SHP77 treated with DMSO at 0.1 percent for 48 hours (cell line): ENCODE measurements around the gene ATP13A1.
"Not testable (repeated sequence)": the region's sequence is repeated elsewhere in the genome, so short reads cannot be mapped to it uniquely, and the experiment has no call there.

Experiments
- DNase-seq: peaks from one replicate; lab custom pipeline; 2025; lab: John Stamatoyannopoulos, UW

The ATP13A1 gene

GRCh38 chr19:19663256-19664120 is at the start of gene ATP13A1:
Gene ATP13A1 (minus strand): TSS chr19:19663676. CDS start chr19:19663666, 10 bp downstream.
- DNase-seq: peak; percentile 87

- DNase-seq: no peak
These were observed 48.7 kb upstream of the ATP13A1 start for GRCh38 chr19:19711934-19712828.

- DNase-seq: no peak
These were observed 47.9 kb upstream of the ATP13A1 start for GRCh38 chr19:19711306-19711933.

- no peak for DNase-seq
These were observed 47.0 kb upstream of the ATP13A1 start for GRCh38 chr19:19710506-19710905.

GRCh38 chr19:19704836-19705235 is 41.4 kb upstream of the ATP13A1 start:
- no peak for DNase-seq

- DNase-seq: not testable (repeated sequence)
These were observed 37.0 kb upstream of the ATP13A1 start for GRCh38 chr19:19700493-19700892.

- DNase-seq: no peak
These were observed 34.1 kb upstream of the ATP13A1 start for GRCh38 chr19:19697589-19697988.

GRCh38 chr19:19696386-19696785 is 32.9 kb upstream of the ATP13A1 start:
- DNase-seq: no peak

- DNase-seq: no peak
These were observed 28.2 kb upstream of the ATP13A1 start for GRCh38 chr19:19691683-19692082.

GRCh38 chr19:19689023-19689422 is 25.5 kb upstream of the ATP13A1 start:
- DNase-seq: not testable (repeated sequence)

- no peak for DNase-seq
These were observed 23.6 kb upstream of the ATP13A1 start for GRCh38 chr19:19687090-19687489.

GRCh38 chr19:19686580-19686979 is 23.1 kb upstream of the ATP13A1 start:
- no peak for DNase-seq

GRCh38 chr19:19686119-19686518 is 22.6 kb upstream of the ATP13A1 start:
- not testable (repeated sequence) for DNase-seq

GRCh38 chr19:19679176-19680073 is 15.9 kb upstream of the ATP13A1 start:
- no peak for DNase-seq

GRCh38 chr19:19677579-19677978 is 14.1 kb upstream of the ATP13A1 start:
- DNase-seq: no peak

GRCh38 chr19:19674315-19674714 is 10.8 kb upstream of the ATP13A1 start:
- no peak for DNase-seq

- DNase-seq: no peak
These were observed 9.3 kb upstream of the ATP13A1 start for GRCh38 chr19:19672816-19673215.

GRCh38 chr19:19670070-19670551 is 6.6 kb upstream of the ATP13A1 start:
- DNase-seq: no peak

- peak; percentile 86 for DNase-seq
These were observed 4.9 kb upstream of the ATP13A1 start, which contains the start of gene ZNF101 for GRCh38 chr19:19668230-19669012. Gene ZNF101 (plus strand): TSS chr19:19668839. CDS start chr19:19668964, 125 bp downstream.

- not testable (repeated sequence) for DNase-seq
These were observed 2.0 kb upstream of the ATP13A1 start for GRCh38 chr19:19665420-19665948.
